ENCODE results near the gene NR3C1. TPM values are rescaled to one million over a fixed set of nuclear protein-coding genes. Genes with fewer than 3 reads are reported as not detected.
A peak's percentile ranks its signal among the peaks of the same experiment; 100 is the strongest.

The NR3C1 gene
- total and polyA plus RNA-seq, 2 of the 4 experiments (the other 2 are of a cell fraction), result 13.7 to 77.4 TPM

- 0 out of 2 replicates have a peak, but pooled peaks have one; percentile 5 for TF ChIP-seq MXI1 (IDR thresholded peaks at IDR 0.05; ENCODE audit: borderline replicate concordance, low read depth, low read length)
- TF ChIP-seq RAD21 (IDR thresholded peaks at IDR 0.05; ENCODE audit: low read length), result peak; percentile 15
- TF ChIP-seq POLR2A (IDR thresholded peaks at IDR 0.05; ENCODE audit: low read depth, low read length), result peak; percentile 80
- TF ChIP-seq CEBPB (IDR thresholded peaks at IDR 0.05; ENCODE audit: low read depth, low read length), result no peak
- no peak for TF ChIP-seq RFX5 (IDR thresholded peaks at IDR 0.05; ENCODE audit: low read depth, low read length)
- peak; percentile 51; the same call in 1 of the 2 replicates for TF ChIP-seq MAZ (IDR thresholded peaks at IDR 0.05; ENCODE audit: borderline replicate concordance, low read depth, low read length)
- peak overlapping the region; percentile 96 for H2BK5ac ChIP-seq (ENCODE audit: low read depth, low read length, poor library complexity, severe bottlenecking)
Observed at GRCh38 chr5:143405063-143405848, 1.8 kb upstream of the NR3C1 start.

More at GRCh38 chr5:143405063-143405848, 1.8 kb upstream of the NR3C1 start:
- peak overlapping the region; percentile 73 for H3K9ac ChIP-seq (ENCODE audit: low read depth, low read length)
- peak overlapping the region; percentile 97 for H3K56ac ChIP-seq (ENCODE audit: extremely low read depth, insufficient read depth, low read length)
- in situ Hi-C loops (cut with MboI; ENCODE audit: low sequenced_read_pairs) (loop anchor here (10.0 kb wide), 3 partner anchors 390 to 480 kb away; no protein-coding TSS in a partner anchor), intact Hi-C loops (cut with micrococcal nuclease) (loop anchor here (2.0 kb wide), 2 partner anchors 150 to 232 kb away; no protein-coding TSS in a partner anchor), dilution Hi-C loops (cut with HindIII; ENCODE audit: low sequenced_read_pairs, unreplicated experiment) (no loop called here)
- H4K91ac ChIP-seq (ENCODE audit: insufficient read depth, low read depth, low read length), result peak overlapping the region; percentile 99
- peak overlapping the region; percentile 82 for H2AK5ac ChIP-seq (ENCODE audit: low read depth, low read length)
- POLR2A ChIA-PET (ENCODE audit: unreplicated experiment), result interaction anchor here (1.2 kb wide), 1 partner anchor 14 kb away, joined by 7 read pairs; no protein-coding TSS in a partner anchor
- peak overlapping the region; percentile 86 for H2BK15ac ChIP-seq (ENCODE audit: low read depth, low read length)
- peak overlapping the region; percentile 75 for H3K4me2 ChIP-seq (ENCODE audit: low read depth, low read length)
- 8% methylated on average over 15 of the region's 52 CpGs; no CpG with 5 or more reads in 1 of the 2 experiments for WGBS, 2 experiments (ENCODE audit: extremely low coverage in 2 of 2, insufficient read length in 1 of 2)
- no peaks in the 10 kb centered on the region for H3K9me3 ChIP-seq (ENCODE audit: control insufficient read depth, insufficient read depth, low read length)
- peak overlapping the region; percentile 98 for H4K5ac ChIP-seq (ENCODE audit: low read depth, low read length)
- H3K4me3 ChIP-seq (ENCODE audit: insufficient read depth, low read depth, low read length), result peak overlapping the region; percentile 49
- no peaks in the 10 kb centered on the region for H3K27me3 ChIP-seq (ENCODE audit: control insufficient read depth, insufficient read depth, low read length)
- H2BK120ac ChIP-seq (ENCODE audit: low read depth, low read length), result peak overlapping the region; percentile 100
- peak overlapping the region; percentile 99 for H3K4ac ChIP-seq (ENCODE audit: low read depth, low read length)
- BruUV-seq (replicated peaks), result no TSS peak
- H3K14ac ChIP-seq (replicated peaks; ENCODE audit: low read depth, low read length), result peak overlapping the region; percentile 100
- H3K36me3 ChIP-seq (ENCODE audit: control insufficient read depth, insufficient read depth, low read length), result peaks cover 3% of the 10 kb centered on the region
- peaks cover 18% of the 10 kb centered on the region; the same call in 1 of the 2 replicates for H4K20me1 ChIP-seq (ENCODE audit: insufficient read depth, low read length)
- H2AFZ ChIP-seq (replicated peaks; ENCODE audit: low read length, poor library complexity), result peak overlapping the region; percentile 97
- peak overlapping the region; percentile 93 for H2AK9ac ChIP-seq (replicated peaks; ENCODE audit: low read depth, low read length, poor library complexity)
- ATAC-seq (ENCODE audit: low read depth) (peak; percentile 36), DNase-seq (peak; percentile 72)
- H3K27ac ChIP-seq (ENCODE audit: insufficient read depth, low read length), result peak overlapping the region; percentile 97
- H3K9me1 ChIP-seq (ENCODE audit: insufficient read depth, low read length), result no peaks in the 10 kb centered on the region
- peaks cover 0 to 19% of the 10 kb centered on the region in 2 experiments; a peak in 2 of 4 replicates for H3K79me1 ChIP-seq (ENCODE audit: low read depth in 1 of 2, low read length in 2 of 2)
- H3K18ac ChIP-seq (ENCODE audit: low read depth, low read length), result peak overlapping the region; percentile 99
- peaks cover 4% of the 10 kb centered on the region for H3K4me1 ChIP-seq (ENCODE audit: control insufficient read depth, insufficient read depth, low read length)
- peak overlapping the region; percentile 96 to 100 for H4K8ac ChIP-seq (ENCODE audit: low read depth in 2 of 2, low read length in 2 of 2)
- CTCF ChIA-PET, result interaction anchor here (0.6 to 2.1 kb wide), 2 partner anchors 177 to 419 kb away, joined by 3 to 8 read pairs; no protein-coding TSS in a partner anchor
- H2BK20ac ChIP-seq (ENCODE audit: low read depth, low read length), result peak overlapping the region; percentile 98
- peak overlapping the region; percentile 99 for H3K23ac ChIP-seq (ENCODE audit: low read depth, low read length)
